ENCODE results near the gene GGTA1.
"Not testable (repeated sequence)": the region's sequence is repeated elsewhere in the genome, so short reads cannot be mapped to it uniquely, and the experiment has no call there.

GGTA1 gene

DNA sequence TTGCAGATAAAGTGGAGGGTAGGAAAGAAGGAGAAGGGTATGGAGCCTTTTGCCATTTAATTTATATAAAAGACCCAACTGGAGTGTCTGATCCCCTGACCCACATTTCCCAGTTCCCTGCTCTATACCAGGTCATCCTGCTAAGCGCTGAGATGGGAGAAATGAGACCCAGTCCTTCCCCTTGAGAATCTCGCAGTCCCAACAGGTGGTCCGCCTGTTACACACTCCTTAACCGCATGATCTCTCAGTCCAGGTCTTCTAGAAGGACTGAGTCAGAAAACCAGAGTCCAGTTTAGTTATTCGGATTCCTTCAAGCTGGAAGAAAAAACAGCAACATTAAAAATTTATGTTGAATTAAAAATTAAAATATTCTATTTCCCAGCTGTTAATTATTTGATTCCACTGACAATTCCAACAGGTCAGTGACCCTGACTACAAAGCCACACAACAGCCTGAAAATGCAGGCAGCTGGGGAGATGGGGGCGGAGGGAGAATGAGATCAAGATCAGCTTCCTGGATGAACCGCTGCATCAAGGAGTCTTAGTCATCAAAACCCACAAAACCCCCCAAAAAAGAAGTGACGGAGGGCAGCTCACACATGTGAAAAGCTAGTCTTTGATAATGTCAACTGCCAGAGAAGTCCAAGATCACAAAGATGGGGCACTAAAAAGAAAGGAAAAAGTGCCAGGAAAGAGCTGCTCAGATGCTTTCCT, 44.0 kb downstream of the GGTA1 start:
- no peak for DNase-seq

DNA sequence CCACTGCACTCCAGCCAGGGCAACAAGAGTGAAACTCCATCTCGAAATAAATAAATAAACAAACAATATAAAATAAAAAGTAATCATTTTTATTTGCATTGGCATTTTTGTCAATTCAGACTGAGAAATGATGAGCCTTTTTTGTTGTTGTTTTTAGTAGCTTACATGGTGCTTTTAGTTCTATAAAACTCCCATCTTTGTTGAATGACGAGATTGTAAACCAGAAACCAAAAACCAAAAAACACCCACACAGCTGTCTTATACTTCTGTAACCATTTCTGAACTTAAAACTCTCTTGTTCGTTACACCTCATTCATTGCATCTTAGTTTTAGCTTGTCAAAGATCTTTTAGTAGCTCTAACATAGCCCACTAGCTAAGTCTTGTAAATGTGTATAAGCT, 44.7 kb downstream of the GGTA1 start:
- no peak for DNase-seq

DNA sequence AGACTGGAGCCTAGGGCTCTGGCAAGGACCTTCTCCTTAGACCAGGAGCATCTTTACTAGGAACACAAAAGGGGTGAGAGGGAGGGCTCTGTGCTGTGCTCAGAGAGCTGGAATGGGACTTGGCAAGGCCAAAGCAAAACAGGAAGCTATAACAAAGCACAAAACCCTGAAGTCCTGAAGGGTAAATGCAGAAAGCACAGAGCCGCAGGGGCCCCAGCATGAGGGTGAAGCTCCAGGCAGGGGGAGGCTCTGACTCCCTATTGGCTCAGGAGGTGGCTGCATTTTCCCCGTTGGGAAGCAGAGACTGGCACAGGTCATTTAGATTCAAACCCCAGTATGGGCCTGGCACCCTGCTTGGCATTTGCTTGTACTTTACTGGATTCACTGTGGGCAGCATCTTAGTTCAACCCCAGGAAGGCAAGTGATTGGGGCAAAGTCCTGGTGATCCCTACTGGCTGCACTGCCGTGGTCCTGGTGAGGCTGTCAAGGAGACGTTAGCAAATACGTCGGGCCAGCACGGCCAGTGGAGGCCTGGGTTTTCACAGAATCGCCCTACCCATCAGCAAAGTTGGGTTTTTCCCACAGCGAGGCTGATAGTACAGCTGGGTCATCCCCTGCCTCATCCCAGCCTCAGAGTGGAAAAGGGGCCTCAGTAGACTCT, 46.3 kb downstream of the GGTA1 start:
- DNase-seq, result no peak

DNA sequence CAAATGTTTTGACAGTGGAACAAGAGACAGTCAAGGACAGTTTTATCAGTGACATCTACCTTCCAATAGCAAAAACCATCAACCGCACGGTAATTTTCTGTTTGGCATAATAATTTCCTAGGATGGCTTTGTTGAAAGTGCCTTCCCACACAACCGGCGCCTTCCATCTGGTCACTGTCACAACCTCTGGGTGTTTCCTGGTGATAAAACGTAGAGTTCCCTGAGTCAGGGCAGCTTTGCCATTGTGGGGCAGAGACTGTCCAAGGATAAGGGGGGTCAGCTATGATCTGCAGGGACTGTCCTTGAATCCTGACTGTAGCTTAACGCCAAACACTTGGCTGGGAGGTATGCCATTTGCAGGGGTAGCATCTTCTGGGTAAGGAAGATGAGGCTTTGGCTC, 47.6 kb downstream of the GGTA1 start:
- DNase-seq, result no peak

DNA sequence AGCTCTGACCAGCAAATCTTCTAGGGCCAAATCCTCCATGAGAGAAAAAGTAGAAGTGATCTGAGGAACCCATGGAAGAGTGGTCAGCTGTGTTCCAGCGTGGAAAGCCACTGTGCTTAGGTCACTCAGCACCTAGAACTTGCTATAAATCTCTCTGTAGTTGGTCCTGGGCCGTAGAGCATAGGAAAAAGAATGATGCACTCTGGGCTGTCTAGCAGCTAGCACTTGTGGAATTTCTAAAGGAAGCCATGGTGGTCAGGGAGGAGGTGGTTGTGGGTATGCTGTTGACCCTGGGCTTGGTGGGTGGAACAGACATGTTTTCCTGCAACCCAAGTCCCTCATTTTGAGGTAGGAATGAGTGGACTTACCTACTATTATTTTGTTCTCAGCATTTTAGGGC, 48.1 kb downstream of the GGTA1 start:
- no peak for DNase-seq

DNA sequence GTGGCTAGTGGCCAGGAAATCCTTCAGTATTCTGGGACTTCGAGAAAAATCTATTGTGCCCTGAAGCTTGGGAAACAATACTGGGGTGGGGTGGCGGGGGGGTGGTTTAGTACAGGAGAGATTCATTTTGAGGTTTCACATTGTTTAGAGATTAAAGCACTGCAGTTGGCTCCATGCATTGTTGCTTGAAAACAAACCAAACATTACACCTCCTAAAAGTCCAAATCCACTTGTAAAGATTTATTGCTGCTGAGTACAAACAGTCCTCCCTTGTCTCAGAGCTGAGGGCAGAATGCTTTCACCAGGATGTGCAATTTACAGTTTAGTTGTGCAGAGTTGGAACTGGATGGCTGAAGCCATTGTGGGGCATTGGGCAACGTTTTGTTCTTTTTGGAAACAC, 49.4 kb downstream of the GGTA1 start:
- no peak for DNase-seq

DNA sequence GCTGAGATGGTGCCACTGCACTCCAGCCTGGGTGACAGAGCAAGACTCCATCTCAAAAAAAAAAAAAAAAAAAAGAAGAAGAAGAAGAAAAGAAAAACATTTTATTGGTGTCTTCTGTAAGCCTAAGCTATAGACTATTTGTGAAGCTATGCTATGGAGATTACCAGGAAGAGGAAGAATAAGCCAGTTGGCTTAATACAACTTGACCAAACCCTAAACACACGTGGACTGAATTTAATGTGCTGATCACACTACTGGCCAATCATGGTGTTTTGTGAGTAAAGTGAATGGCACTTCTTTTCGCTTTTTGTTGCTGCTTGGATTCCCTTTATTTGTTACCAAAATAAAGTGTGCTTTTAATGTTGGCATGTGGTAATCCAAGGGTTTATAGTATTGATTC, 49.9 kb downstream of the GGTA1 start:
- DNase-seq, result no peak

DNA sequence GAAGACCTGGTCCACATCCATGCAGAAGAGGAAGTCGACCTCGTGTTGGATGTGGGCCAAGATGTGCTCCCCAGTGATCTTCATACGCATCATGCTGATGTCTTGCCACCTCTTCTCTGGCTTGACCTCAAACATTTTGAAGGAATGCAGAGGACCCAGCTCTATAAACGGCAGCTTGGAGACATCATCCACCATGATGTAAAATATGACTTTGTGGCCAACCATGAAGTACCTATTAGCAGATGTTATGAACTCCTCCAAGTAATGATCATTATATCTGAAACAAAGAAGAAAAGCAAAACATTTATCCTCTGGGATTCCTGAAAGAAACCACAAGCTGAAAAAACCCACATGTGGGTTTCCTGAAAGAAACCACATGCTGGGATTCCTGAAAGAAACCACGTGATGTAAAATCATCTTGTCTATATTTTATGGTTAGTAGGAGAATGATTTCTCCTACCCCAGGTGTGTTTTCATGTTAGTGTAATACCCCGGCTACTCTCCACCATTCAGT, 52.3 kb downstream of the GGTA1 start:
- DNase-seq, result no peak

DNA sequence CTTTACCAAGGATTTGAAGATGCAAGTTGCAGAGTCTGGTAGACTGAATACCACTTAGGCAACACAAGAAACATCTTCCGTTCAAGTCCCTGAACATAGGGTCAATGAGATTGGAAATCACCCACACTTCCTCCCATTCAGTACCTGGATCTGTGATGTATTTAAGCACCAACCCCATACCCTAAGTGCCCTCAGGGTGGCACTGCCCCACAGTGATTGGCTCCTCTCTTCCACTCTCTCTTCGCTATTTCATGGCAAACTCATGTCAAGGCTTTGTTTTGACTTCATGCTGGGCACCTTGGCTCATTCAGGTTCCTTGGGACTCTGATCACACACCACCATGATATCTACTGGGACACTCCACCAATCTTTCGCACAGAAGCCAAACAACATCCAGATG, 53.7 kb downstream of the GGTA1 start:
- no peak for DNase-seq

DNA sequence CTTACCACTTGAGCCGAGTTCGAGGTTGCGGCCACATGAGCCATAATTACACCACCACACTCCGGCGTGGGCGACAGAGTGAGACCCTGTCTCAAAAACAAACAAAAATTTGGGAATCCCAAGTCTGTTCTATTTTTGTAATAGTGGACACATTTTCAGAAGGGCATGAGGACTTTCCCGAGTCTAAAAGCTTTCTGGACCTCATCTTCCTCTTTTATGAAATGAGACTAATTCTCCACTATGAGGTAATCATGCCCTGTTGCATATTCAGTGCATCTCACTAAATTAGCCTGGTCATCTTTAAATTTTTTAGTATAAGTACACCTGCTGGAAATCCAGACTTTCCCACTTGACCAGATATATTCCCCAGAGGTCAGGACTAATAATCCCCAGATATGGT, 55.7 kb downstream of the GGTA1 start:
- no peak for DNase-seq

DNA sequence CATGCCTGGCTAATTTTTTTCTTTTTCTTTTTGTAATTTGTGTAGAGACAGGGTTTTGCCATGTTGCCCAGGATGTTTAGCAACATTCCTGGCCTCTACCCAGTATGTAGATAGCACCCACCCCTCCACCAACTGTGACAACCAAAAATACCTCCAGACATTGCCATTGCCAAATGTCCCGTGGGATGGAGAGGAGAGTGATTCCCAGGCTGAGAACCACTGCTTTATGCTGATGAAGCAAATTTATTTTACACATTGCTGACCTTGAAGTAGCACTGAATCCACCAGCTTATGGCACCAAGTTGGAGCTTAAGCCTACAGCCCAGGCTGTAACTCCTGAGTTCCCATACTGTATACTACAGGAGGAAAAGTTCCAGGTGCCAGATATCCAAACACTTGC, 58.5 kb downstream of the GGTA1 start:
- no peak for DNase-seq

DNA sequence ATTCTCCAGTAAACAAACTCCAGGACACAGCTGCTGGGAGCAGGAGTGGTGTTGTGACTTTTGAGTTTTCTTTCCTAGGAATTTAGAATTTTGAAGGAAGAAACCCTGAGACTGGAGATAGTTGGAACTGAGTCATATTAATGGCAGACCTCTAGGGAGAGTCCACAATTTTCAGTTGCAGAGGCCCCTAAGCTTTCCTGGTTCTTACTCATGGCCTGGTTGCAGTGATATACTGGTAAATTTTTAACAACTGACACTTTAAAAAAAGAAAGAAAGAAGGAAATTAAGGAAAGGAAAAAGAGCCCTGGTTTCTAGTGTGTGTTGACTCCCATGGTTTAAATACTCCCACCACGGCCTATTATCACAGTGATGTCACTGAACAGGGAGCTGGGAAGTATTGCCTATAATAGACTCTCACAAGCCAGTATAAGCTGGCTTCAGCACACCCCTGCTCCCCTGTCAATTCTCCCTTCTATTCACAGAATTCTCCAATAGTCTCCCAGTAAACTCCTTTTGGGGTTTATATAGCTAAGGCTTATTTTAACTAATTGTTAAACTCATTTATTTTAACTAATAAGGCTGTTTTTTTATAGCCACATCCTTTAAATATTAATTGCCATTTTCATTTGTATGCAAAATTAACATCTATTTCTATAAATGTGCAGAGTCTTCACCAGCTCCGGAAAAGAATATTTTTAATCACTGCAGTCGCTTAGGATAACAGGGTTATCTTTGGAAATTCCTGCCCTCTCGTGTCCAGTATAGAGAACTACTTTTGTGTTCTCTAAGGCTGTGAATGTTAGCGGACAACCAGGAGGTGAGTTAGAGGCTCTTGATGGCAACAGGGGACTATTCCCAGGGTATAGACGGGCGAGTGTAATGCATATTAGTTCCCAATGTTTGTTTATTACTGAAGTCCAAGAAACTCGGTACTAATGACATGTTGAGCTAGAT, 59.7 kb downstream of the GGTA1 start:
- DNase-seq, result no peak

DNA sequence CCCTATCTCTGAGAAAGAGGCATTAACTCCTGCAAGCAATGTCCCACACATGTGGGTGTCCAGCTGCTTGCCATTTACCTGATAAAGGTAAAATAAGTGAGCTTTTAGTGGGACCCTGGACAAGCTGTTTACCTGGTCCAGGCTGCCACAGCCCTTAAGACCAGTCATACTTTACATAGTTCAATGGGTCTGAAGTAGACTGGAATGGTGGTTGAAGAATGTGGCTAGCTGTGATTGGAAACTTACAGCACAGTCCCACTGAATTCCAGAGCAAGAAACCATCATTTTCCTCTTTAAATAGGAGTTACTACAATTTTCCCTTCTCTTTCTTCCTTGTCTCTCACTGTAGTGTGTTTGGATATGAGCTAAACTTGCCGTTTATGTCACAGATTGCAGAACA, 60.6 kb downstream of the GGTA1 start:
- DNase-seq, result no peak

DNA sequence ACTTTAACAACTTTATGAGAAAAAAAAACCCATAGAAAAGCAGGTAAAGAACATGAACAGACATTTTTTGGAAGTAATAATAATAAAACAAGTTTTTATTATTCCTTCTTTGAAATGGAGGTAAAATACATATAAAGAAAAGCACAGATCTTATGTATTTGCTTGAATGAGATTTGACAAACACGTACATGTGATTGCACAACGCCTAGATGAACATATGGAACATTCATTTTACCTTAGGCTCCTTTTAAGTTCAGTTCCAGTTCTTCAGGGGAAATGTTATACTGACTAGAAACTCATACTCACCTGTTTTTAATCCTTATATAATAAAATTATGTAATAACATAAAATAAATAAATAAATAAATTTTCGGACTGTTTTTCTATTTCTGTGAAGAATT, 61.8 kb downstream of the GGTA1 start:
- DNase-seq, result no peak

DNA sequence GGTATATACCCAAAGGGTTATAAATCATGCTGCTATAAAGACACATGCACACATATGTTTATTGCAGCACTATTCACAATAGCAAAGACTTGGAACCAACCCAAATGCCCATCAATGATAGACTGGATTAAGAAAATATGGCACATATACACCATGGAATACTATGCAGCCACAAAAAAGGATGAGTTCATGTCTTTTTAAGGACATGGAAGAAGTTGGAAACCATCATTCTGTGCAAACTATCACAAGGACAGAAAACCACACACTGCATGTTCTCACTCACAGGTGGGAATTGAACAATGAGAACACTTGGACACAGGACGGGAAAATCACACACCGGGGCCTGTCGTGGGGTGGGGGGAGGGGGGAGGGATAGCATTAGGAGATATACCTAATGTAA, 62.6 kb downstream of the GGTA1 start:
- not testable (repeated sequence) for DNase-seq

DNA sequence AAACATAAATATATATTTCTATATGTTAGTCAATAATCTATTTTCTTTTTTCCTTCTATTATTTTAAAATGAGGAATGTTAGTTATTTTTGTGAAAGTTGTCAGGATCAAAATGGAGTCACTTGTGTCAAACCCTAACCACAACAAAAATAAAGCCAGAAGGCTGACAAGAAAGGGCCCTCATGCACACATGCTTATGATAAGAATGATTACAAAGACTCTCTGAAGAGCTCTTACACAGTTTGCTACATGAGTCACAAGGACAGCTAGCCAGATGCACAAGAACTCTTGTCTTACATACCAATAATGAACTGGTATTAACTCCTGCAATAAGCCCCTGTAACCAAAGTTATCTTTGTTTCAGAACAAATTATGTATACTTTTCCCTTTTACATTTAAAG, 64.7 kb downstream of the GGTA1 start:
- DNase-seq, result no peak

DNA sequence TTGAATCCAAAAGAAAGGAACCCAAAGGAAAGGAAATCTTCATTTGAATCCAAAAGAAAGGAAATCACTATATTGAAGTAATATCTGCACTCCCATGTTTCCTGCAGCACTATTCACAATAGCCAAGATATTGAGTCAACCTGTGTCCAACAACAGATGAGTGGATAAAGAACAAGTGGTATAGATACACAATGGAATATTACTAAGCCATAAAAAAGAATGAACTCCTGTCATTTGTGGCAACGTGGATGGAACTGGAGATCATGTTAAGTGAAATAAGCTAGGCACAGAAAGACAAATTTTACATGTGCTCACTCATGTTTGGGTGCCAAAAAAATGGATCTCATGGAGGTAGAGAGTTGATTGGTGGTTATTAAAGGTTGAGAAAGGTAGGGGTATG, 71.7 kb downstream of the GGTA1 start:
- no peak for DNase-seq

DNA sequence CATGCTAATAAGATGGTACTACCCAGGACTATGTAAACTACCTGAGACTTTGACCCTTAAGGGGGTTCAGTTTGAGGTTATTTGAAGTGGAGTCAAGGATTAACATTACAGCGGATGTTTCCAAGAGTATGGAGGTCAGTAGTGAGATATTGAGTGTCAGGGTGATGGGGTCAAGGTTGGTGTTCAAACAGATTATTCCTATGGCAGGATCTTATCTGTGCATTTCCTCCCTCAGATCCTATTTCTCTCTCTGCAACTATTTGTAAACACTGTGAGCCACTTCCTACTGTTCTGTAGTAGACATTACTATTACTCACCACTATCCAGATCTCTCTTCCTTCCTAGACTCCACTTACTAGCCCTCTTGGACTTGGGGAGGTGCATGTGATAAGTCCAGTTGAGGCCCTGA, 75.6 kb downstream of the GGTA1 start:
- no peak for DNase-seq

DNA sequence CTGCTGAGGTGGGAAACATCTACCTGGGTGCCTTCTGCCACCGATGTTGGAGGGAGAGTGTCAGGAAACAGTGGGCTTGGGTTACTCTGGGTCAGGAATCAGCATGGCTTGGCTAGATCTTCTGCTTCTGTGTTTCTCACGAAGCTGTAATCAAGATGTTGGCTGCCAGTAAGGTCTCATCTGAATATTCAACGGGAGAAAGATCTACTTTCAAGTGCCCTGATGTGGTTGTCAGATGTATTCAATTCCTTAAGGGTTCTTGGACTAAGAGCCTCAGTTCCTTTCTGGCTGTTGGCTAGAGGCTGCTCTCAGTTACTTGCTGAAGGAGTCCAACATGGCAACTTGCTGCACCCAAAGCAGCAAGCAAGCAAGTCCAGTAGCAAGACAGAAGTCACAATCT, 87.7 kb downstream of the GGTA1 start:
- no peak for DNase-seq

DNA sequence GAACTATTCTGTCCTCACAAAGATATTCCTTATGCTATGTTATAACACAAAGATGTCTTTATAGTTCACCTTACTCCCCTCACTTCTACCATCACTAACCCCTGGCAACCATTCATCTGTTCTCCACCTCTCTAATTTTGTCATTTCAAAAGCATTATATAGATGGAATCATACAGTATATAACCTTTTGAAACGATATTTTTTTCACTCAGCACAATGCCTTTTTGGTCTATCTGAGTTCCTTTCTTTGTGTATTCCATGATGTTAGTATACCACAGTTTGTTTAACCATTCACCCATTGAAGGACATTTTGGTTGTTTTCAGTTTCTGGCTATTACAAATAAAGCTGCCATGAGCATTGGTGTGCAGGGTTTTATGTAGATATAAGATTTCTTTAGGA, 93.7 kb downstream of the GGTA1 start:
- no peak for DNase-seq
